NCI-H2107 treated with DMSO at 0.1 percent for 48 hours (cell line): ENCODE measurements around the gene SLC12A2.

Experiments
- DNase-seq: peaks from one replicate; lab custom pipeline; 2025; ENCODE audit not compliant: unreplicated experiment; lab: John Stamatoyannopoulos, UW

Gene SLC12A2

GRCh38 chr5:128097224-128097623 is 13.7 kb downstream of the SLC12A2 start:
- DNase-seq, result no peak

- DNase-seq, result no peak
These were observed 14.2 kb downstream of the SLC12A2 start for GRCh38 chr5:128097781-128098180.

GRCh38 chr5:128099944-128100343 is 16.4 kb downstream of the SLC12A2 start:
- no peak for DNase-seq

GRCh38 chr5:128100860-128101557 is 17.4 kb downstream of the SLC12A2 start:
- no peak for DNase-seq

- no peak for DNase-seq
These were observed 18.1 kb downstream of the SLC12A2 start for GRCh38 chr5:128101676-128102075.

DNA sequence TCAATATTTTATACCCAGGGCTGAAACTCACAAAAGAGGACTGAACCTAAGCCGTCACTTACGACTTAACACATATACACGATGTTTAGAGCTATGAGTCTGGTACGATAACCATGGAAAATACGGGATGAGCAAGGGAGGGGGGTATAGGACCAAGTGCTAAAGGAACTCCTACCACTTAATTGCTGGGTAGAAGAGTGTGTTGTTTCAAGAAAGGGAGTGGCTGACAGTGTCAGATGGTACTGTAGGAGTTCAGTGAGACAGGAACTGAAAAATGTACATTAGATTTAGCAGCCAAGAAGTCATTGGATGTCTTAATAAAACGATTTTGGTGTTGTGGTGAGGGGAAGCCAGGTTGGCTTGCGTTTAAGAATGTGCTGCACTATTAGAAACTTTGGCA is 21.6 kb downstream of the SLC12A2 start:
- no peak for DNase-seq

GRCh38 chr5:128109138-128109537 is 25.6 kb downstream of the SLC12A2 start:
- no peak for DNase-seq

DNA sequence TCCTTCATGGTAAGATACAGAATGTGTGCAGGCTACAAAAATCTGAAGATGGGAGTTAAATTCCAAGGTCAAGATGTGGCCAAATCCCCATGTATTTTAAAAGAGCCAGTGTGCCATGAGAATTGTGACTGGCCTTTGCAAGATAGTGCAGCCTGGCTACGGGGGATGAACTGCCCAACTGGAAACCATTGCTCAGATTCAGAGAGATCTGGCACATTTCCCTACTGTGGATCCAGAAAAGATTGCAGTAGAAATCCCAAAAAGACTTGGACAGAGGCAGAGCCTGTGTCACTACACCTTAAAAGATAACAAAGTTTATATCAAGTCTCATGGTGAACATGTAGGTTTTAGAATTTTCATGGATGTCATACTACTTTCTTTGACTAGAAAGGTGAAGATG is 26.2 kb downstream of the SLC12A2 start:
- DNase-seq, result no peak

GRCh38 chr5:128111818-128112448 is 28.4 kb downstream of the SLC12A2 start:
- no peak for DNase-seq

DNA sequence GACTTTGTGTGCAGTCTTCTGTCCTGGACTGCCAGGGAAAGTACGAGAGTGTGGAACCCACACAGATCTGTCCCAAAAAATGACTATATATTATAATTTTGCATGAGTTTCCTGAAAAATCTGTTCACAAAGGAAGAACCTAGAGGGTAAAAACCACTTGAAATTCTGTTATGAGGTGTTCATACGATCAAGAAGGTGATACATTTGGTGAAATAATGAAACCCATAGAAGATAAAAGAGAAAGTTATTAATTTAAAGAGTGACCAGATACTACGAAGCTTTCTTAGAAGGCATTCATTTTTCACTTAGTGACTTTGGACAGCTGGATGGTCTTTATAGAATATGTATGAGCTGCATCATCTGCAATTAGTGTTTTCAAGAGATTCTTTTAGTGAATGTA is 32.9 kb downstream of the SLC12A2 start:
- no peak for DNase-seq

GRCh38 chr5:128118214-128118613 is 34.6 kb downstream of the SLC12A2 start:
- no peak for DNase-seq

- DNase-seq, result no peak
These were observed 38.1 kb downstream of the SLC12A2 start for GRCh38 chr5:128121651-128122050.

DNA sequence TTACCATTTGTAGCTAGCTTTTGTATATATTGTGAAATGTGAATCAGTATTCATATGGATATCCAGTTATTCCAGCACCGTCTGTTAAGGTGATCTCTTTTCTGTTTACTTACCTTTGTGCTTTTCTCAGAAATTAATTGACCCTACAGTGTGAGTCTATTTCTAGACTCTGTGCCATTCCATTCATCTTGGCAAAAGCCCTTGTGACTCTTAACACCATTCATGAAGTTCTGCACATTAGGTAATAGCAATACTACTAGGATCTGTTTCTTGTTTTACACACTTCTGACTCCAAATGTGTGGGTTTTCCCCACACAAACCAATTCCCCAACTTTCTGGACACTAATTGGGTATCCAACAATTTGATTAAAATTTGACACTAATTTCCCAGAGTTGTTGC is 40.4 kb downstream of the SLC12A2 start:
- DNase-seq, result no peak

GRCh38 chr5:128126241-128126640 is 42.7 kb downstream of the SLC12A2 start:
- no peak for DNase-seq

- no peak for DNase-seq
These were observed 48.9 kb downstream of the SLC12A2 start for GRCh38 chr5:128132499-128132898.

- DNase-seq, result no peak
These were observed 51.7 kb downstream of the SLC12A2 start for GRCh38 chr5:128135286-128135685.

DNA sequence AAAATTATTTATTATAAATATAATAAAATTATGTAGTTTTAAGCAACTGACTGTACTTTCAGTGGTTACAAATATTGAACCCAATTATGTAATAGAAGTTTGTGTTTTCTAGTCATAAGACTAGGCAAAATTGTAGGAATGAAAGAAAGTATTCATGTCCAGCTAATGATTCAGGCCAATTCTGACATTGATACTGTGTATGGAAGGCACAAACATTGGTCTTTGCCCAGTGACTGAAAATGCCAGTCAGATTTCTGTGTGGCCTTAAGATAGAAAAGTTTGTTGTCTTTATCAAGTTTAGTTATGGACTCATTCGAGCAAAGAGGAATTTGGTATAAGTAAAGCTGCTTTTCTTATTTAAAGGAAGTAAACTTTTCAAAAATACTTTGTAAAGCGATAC is 60.3 kb downstream of the SLC12A2 start:
- DNase-seq, result no peak

DNA sequence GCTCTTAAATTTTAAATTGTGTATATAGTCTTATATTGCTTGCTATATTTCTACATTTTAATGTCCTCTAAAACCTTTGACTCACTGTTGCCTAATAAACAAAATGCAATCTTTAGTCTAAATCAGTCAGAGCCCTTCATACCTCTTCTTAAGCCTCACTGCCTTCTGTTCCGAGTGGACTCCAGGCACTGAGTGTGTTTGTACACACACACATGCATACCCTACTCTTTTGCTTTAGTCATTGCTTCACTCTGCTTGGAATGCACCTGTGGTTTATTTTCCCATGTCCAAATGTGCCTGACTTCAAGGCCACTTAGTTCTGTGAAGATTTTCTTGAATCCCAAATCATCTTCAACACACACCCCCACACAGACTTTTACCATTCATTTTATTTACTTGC is 60.9 kb downstream of the SLC12A2 start:
- DNase-seq, result no peak

DNA sequence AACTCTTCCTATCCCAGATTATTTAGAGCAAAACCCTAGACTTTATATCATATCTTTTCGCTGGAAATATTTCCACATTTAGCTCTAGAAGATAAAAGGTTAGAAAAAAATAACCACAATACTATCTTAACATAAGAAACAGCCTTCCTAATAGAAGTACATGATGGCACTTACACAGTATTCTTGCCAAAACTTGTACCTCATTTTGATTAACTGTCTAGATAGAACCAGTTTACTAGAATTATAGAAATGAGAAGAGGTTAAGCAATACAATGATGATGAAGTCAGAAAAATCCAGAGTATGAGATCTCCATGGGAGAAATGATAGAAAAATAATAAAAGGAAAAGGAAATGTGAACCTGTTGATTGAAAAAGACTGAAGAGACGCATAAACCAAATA is 63.1 kb downstream of the SLC12A2 start:
- no peak for DNase-seq

DNA sequence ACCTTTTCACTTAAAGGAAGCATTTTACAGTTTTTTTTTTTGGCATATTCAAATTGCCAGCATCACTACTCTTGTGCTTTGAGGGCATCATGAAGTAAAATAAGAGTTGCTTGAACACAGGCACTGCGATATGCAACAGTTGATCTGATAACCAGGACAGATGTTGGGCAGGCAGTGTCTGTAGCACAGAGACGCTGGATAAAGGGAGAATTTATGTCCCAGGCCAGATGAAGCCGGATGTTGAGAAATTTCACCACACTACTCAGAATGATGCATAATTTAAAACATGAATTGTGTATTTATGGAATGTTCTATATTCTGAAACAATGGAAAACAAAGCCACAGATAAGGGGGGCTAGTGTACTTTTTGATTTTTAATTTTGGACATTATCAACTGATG is 71.4 kb downstream of the SLC12A2 start:
- DNase-seq, result no peak

DNA sequence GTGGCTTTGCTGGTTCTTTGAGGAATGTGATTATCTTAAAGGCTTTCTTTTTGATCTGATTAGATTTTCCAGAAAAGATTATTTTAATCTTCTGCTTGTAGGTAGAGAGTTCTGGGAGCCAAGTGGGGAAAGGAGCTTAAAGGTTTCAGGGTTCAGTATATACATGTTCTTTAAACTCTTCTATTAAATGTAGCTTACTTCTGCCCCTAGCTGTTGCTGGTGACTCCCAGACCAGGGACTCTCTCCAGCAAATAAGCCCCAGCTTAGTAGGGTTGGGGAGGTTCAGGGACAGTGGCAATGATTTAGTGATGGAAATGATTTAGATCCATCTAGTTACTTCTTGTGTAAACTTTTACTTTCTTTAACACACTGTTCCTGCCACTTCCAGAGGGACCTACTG is 72.2 kb downstream of the SLC12A2 start:
- no peak for DNase-seq

DNA sequence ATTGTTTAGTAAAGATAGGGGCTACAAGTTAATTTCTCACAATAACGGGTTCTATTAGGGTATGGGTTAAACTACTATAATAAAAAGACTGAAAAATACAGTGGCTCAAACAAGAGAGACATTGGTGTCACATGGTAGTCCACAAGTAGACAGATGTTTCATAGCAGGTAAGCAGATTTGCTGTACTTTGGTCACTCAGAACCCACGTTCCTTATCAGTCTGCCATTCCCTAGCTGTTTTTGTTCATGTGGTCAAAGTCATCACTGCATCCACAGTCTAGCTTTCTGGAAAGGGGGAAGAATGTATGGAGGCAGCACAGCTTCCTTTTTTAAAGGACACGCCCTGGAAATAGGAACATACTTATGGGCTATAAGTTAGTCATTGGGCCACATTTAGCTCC is 73.0 kb downstream of the SLC12A2 start:
- no peak for DNase-seq

- DNase-seq, result no peak
These were observed 74.8 kb downstream of the SLC12A2 start for GRCh38 chr5:128158342-128158741.
